Neural cell (in vitro differentiated cells): ENCODE data around the gene CRLF3. TPM values are rescaled to one million over a fixed set of nuclear protein-coding genes. Genes with fewer than 3 reads are reported as not detected.

Source experiments
- H2AFZ ChIP-seq: fragments of 200-600, 300-800 bp; sonication (generic), shearing (Covaris generic); 2 replicates; pipeline ENCODE4 v1.6.0; 2014; ENCODE audit warnings: low read depth, mild to moderate bottlenecking, antibody characterized with exemption, low read length, moderate library complexity
- H3F3A ChIP-seq: fragments of 200-600 bp; shearing (Covaris generic); 2 replicates; pipeline ENCODE4 v1.6.1; 2016; ENCODE audit warnings: mild to moderate bottlenecking, moderate library complexity, mixed read lengths, antibody characterized with exemption, low read length; ENCODE audit not compliant: insufficient read depth, poor library complexity, severe bottlenecking
- H3K27ac ChIP-seq: fragments of 200-600, 300-800 bp; sonication (generic), shearing (Covaris generic); 2 replicates; pipeline ENCODE4 v1.5.1; 2014; ENCODE audit warnings: mild to moderate bottlenecking, low read length, moderate library complexity
- H3K27me3 ChIP-seq: fragments of 300-800, 200-600 bp; sonication (generic), shearing (Covaris generic); 2 replicates; pipeline ENCODE4 v1.6.0; 2014; ENCODE audit warnings: mild to moderate bottlenecking, low read depth, low read length, moderate library complexity; ENCODE audit not compliant: insufficient read depth
- H3K36me3 ChIP-seq: fragments of 300-800, 200-600 bp; sonication (generic), shearing (Covaris generic); 2 replicates; pipeline ENCODE4 v1.5.1; 2014; ENCODE audit warnings: mild to moderate bottlenecking, antibody characterized with exemption, low read length, moderate library complexity; ENCODE audit not compliant: insufficient read depth
- H3K4me2 ChIP-seq: fragments of 300-800, 200-600 bp; sonication (generic), shearing (Covaris generic); 2 replicates; pipeline ENCODE4 v1.6.0; 2014; ENCODE audit warnings: mild to moderate bottlenecking, low read length
- H3K4me3 ChIP-seq: fragments of 300-800, 200-600 bp; sonication (generic), shearing (Covaris generic); 2 replicates; pipeline ENCODE4 v1.5.1; 2014; ENCODE audit warnings: mild to moderate bottlenecking, low read length, moderate library complexity
- H3K79me2 ChIP-seq: fragments of 200-600 bp; shearing (Covaris generic); replicated peaks from 2 replicates; pipeline ENCODE4 v1.6.0; 2014; ENCODE audit warnings: mild to moderate bottlenecking, low read length, moderate library complexity; ENCODE audit not compliant: insufficient read depth
- H3K9ac ChIP-seq: fragments of 300-800, 200-600 bp; sonication (generic), shearing (Covaris generic); 2 replicates; pipeline ENCODE4 v1.6.1; 2016; ENCODE audit warnings: mild to moderate bottlenecking, low read length, mixed read lengths
- H3K9me2 ChIP-seq: fragments of 200-600 bp; shearing (Covaris generic); 2 replicates; pipeline ENCODE4 v1.6.1; 2016; ENCODE audit warnings: mild to moderate bottlenecking, low read length, mixed read lengths; ENCODE audit not compliant: insufficient read depth
- H3K9me3 ChIP-seq: fragments of 200-600, 300-800 bp; sonication (generic), shearing (Covaris generic); 2 replicates; pipeline ENCODE4 v1.6.1; 2016; ENCODE audit warnings: mild to moderate bottlenecking, mixed run types, low read length, moderate library complexity, mixed read lengths
- H4K20me1 ChIP-seq: fragments of 200-600 bp; shearing (Covaris generic); 2 replicates; pipeline ENCODE4 v1.6.1; 2016; ENCODE audit warnings: mild to moderate bottlenecking, mixed run types; ENCODE audit not compliant: insufficient read depth
- EP300 ChIP-seq: fragments of 450-650 bp; conservative IDR thresholded peaks from 2 replicates; pipeline ENCODE4 v1.6.1; 2014; ENCODE audit warnings: antibody characterized with exemption, mild to moderate bottlenecking, moderate library complexity; ENCODE audit not compliant: poor library complexity, severe bottlenecking
- EZH2 ChIP-seq: fragments of 200-600, 300-800 bp; shearing (Covaris generic), sonication (generic); IDR thresholded peaks from 2 replicates; pipeline ENCODE4 v1.6.1; 2014; ENCODE audit warnings: antibody characterized with exemption, low read length, borderline replicate concordance, mild to moderate bottlenecking; ENCODE audit not compliant: insufficient read depth, poor library complexity, severe bottlenecking
- MXI1 ChIP-seq: fragments of 450-650 bp; conservative IDR thresholded peaks from 2 replicates; pipeline ENCODE4 v1.6.1; 2014; ENCODE audit warnings: antibody characterized with exemption, mild to moderate bottlenecking; ENCODE audit not compliant: poor library complexity, severe bottlenecking
- POLR2AphosphoS5 ChIP-seq: IDR thresholded peaks from 2 replicates; pipeline ENCODE4 v1.6.1; 2012
- RAD21 ChIP-seq: fragments of 450-650 bp; conservative IDR thresholded peaks from 2 replicates; pipeline ENCODE4 v1.6.1; 2014; ENCODE audit warnings: antibody characterized with exemption, mild to moderate bottlenecking, moderate library complexity
- SMC3 ChIP-seq: fragments of 450-650 bp; conservative IDR thresholded peaks from 2 replicates; pipeline ENCODE4 v1.6.1; 2014; ENCODE audit warnings: antibody characterized with exemption, mild to moderate bottlenecking, moderate library complexity; ENCODE audit not compliant: poor library complexity
- TAF1 ChIP-seq: IDR thresholded peaks from 2 replicates; pipeline ENCODE4 v1.6.1; 2012; ENCODE audit warnings: low read depth
- polyA plus RNA-seq: library from polyadenylated mRNA; depleted of rRNA; stranded (reverse); fragments of >200 nt; gene quantifications from 2 replicates; pipeline ENCODE4 v1.2.3, GENCODE V29; 2014
- TF ChIP-seq, protein P1 (sequence below): fragments of 450-650 bp; IDR thresholded peaks from 2 replicates; pipeline ENCODE4 v1.5.1; 2014; ENCODE audit warnings: antibody characterized with exemption, mild to moderate bottlenecking, moderate library complexity; ENCODE audit not compliant: poor library complexity, severe bottlenecking
- TF ChIP-seq, protein P2 (sequence below): IDR thresholded peaks from 2 replicates; pipeline ENCODE4 v1.6.1; 2012; ENCODE audit warnings: borderline replicate concordance

Gene CRLF3
- polyA plus RNA-seq, 1 donor from 2014 or later, result 6.7 TPM

DNA sequence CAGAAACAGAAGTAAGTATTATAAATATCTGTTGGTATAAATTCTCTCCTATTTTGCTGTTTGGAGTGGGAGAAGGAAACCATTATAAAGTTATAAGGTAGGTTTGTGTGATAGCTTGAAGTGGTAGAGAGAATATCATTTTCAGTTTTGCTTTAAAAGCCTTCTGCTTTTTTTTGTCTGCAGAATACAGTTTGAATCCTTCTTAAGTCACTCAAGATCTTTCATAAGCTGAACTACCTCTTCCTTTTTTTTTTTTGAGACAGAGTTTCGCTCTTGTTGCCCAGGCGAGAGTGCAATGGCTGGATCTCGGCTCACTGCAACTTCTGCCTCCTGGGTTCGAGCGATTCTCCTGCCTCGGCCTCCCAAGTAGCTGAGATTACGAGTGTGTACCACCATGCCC is 16.3 kb upstream of the CRLF3 start:
- Histone ChIP-seq H2AFZ (no peak overlapping the region), H3K27me3 (no peaks in the 10 kb centered on the region), H3K4me3 (no peak overlapping the region), H3K79me2 (no peaks in the 10 kb centered on the region), H4K20me1 (no peaks in the 10 kb centered on the region), H3K27ac (no peak overlapping the region), H3K9ac (no peak overlapping the region), H3K9me2 (no peaks in the 10 kb centered on the region), H3K9me3 (no peaks in the 10 kb centered on the region), H3K4me2 (no peak overlapping the region), H3F3A (no peaks in the 10 kb centered on the region), H3K36me3 (no peaks in the 10 kb centered on the region)
- TF ChIP-seq, protein P1, sequence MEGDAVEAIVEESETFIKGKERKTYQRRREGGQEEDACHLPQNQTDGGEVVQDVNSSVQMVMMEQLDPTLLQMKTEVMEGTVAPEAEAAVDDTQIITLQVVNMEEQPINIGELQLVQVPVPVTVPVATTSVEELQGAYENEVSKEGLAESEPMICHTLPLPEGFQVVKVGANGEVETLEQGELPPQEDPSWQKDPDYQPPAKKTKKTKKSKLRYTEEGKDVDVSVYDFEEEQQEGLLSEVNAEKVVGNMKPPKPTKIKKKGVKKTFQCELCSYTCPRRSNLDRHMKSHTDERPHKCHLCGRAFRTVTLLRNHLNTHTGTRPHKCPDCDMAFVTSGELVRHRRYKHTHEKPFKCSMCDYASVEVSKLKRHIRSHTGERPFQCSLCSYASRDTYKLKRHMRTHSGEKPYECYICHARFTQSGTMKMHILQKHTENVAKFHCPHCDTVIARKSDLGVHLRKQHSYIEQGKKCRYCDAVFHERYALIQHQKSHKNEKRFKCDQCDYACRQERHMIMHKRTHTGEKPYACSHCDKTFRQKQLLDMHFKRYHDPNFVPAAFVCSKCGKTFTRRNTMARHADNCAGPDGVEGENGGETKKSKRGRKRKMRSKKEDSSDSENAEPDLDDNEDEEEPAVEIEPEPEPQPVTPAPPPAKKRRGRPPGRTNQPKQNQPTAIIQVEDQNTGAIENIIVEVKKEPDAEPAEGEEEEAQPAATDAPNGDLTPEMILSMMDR, result no peak
- TF ChIP-seq TAF1 (no peak), POLR2AphosphoS5 (no peak), EP300 (no peak), MXI1 (no peak), RAD21 (no peak), EZH2 (no peak), SMC3 (no peak)
- TF ChIP-seq, protein P2, sequence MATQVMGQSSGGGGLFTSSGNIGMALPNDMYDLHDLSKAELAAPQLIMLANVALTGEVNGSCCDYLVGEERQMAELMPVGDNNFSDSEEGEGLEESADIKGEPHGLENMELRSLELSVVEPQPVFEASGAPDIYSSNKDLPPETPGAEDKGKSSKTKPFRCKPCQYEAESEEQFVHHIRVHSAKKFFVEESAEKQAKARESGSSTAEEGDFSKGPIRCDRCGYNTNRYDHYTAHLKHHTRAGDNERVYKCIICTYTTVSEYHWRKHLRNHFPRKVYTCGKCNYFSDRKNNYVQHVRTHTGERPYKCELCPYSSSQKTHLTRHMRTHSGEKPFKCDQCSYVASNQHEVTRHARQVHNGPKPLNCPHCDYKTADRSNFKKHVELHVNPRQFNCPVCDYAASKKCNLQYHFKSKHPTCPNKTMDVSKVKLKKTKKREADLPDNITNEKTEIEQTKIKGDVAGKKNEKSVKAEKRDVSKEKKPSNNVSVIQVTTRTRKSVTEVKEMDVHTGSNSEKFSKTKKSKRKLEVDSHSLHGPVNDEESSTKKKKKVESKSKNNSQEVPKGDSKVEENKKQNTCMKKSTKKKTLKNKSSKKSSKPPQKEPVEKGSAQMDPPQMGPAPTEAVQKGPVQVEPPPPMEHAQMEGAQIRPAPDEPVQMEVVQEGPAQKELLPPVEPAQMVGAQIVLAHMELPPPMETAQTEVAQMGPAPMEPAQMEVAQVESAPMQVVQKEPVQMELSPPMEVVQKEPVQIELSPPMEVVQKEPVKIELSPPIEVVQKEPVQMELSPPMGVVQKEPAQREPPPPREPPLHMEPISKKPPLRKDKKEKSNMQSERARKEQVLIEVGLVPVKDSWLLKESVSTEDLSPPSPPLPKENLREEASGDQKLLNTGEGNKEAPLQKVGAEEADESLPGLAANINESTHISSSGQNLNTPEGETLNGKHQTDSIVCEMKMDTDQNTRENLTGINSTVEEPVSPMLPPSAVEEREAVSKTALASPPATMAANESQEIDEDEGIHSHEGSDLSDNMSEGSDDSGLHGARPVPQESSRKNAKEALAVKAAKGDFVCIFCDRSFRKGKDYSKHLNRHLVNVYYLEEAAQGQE, result no peak

DNA sequence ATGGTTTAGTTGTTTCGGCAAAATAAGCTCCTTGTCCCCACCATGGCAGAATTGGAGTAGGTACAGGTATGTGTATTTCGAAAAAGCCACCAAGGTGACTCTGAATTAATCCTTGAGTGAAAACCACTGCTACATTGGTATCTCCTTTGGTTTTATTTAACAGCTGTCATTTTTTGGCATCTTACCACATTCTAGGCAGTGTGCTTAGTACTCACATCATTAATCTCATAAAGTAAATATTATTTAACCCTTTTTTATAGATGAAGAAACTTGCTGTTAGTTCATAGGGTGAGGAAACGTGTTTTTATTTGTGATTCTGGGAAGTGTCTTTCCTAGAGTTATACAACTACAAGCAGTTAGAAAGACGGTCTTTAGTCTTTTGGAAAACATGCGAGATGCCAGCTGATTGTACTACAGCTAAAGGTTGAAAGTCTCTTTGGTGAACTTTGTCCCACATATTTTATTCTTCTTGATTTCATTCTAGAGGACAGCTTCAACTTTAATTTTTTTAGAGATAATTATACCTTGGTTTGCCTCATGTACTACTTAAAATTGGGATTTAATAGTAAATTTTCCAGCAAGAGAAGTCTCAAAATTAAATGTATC is 13.8 kb upstream of the CRLF3 start:
- Histone ChIP-seq H3K79me2 (peaks cover under 1% of the 10 kb centered on the region), H4K20me1 (no peaks in the 10 kb centered on the region), H3F3A (no peaks in the 10 kb centered on the region), H3K9me3 (no peaks in the 10 kb centered on the region), H2AFZ (no peak overlapping the region), H3K36me3 (no peaks in the 10 kb centered on the region), H3K9ac (no peak overlapping the region), H3K27me3 (no peaks in the 10 kb centered on the region), H3K9me2 (no peaks in the 10 kb centered on the region), H3K27ac (no peak overlapping the region), H3K4me3 (no peak overlapping the region), H3K4me2 (no peak overlapping the region)
- TF ChIP-seq, protein P2, result no peak
- TF ChIP-seq MXI1 (no peak), TAF1 (no peak), EP300 (no peak), RAD21 (no peak), SMC3 (no peak), EZH2 (no peak)
- TF ChIP-seq, protein P1, result no peak
